GM23338 (cell line): ENCODE measurements around the gene RTN4RL1. TPM values are rescaled to one million over a fixed set of nuclear protein-coding genes. Genes with fewer than 3 reads are reported as not detected.
A peak's percentile ranks its signal among the peaks of the same experiment; 100 is the strongest.

ENCODE experiments used
- ATAC-seq: fragments of 200-7000 bp; cut with Tn5 transposase; 3 replicates; pipeline ENCODE4 v1.9.1; 2020
- DNase-seq: peaks from one replicate; pipeline ENCODE4 v3.0.0-alpha.2; 2015; ENCODE audit warnings: low spot score
- H2AFZ ChIP-seq: fragments of 200-600 bp; sonication (generic); 2 replicates; pipeline ENCODE4 v1.8.0; 2016; ENCODE audit warnings: antibody characterized with exemption, mild to moderate bottlenecking, moderate library complexity
- H3F3A ChIP-seq: fragments of 200-600 bp; sonication (generic); replicated peaks from 2 replicates; pipeline ENCODE4 v1.8.0; 2017; ENCODE audit warnings: antibody characterized with exemption, mixed run types, low read depth
- H3K27ac ChIP-seq: fragments of 200-600 bp; sonication (generic); 2 replicates; pipeline ENCODE4 v1.6.1; 2016; ENCODE audit warnings: low read depth
- H3K27me3 ChIP-seq: fragments of 200-600 bp; sonication (generic); 2 replicates; pipeline ENCODE4 v1.8.0; 2016; ENCODE audit warnings: mild to moderate bottlenecking, mixed run types, moderate library complexity; ENCODE audit not compliant: insufficient read depth
- H3K36me3 ChIP-seq: fragments of 200-600 bp; sonication (generic); 2 replicates; pipeline ENCODE4 v1.8.0; 2016; ENCODE audit warnings: mild to moderate bottlenecking; ENCODE audit not compliant: insufficient read depth
- H3K4me1 ChIP-seq: fragments of 200-600 bp; sonication (generic); 2 replicates; pipeline ENCODE4 v1.8.0; 2016; ENCODE audit warnings: mild to moderate bottlenecking, moderate library complexity; ENCODE audit not compliant: insufficient read depth
- H3K4me2 ChIP-seq: fragments of 200-600 bp; sonication (generic); 2 replicates; pipeline ENCODE4 v1.7.1; 2017; ENCODE audit warnings: mixed run types
- H3K4me3 ChIP-seq: fragments of 200-600 bp; sonication (generic); 2 replicates; pipeline ENCODE4 v1.6.1; 2016; ENCODE audit warnings: mixed run types
- H3K79me2 ChIP-seq: fragments of 200-600 bp; sonication (generic); replicated peaks from 2 replicates; pipeline ENCODE4 v1.8.0; 2017; ENCODE audit warnings: mild to moderate bottlenecking; ENCODE audit not compliant: insufficient read depth
- H3K9me2 ChIP-seq: fragments of 200-600 bp; sonication (generic); 2 replicates; pipeline ENCODE4 v1.8.0; 2017; ENCODE audit not compliant: insufficient read depth
- H4K20me1 ChIP-seq: fragments of 200-600 bp; sonication (generic); replicated peaks from 2 replicates; pipeline ENCODE4 v1.8.0; 2017; ENCODE audit warnings: mild to moderate bottlenecking; ENCODE audit not compliant: insufficient read depth
- H3K27ac Mint-ChIP-seq: 2 replicates; pipeline ENCODE4 v1.8.0; 2020; ENCODE audit warnings: inconsistent platforms, mild to moderate bottlenecking, moderate library complexity, mixed read lengths
- H3K27me3 Mint-ChIP-seq: 3 replicates; pipeline ENCODE4 v1.8.0; 2022; ENCODE audit warnings: low read depth, mild to moderate bottlenecking, moderate library complexity, mixed read lengths, inconsistent platforms; ENCODE audit not compliant: insufficient read depth, poor library complexity
- H3K36me3 Mint-ChIP-seq: 3 replicates; pipeline ENCODE4 v1.8.0; 2021; ENCODE audit warnings: low read depth, mild to moderate bottlenecking, inconsistent platforms, moderate library complexity, mixed read lengths
- H3K4me1 Mint-ChIP-seq: 3 replicates; pipeline ENCODE4 v1.8.0; 2020; ENCODE audit warnings: mild to moderate bottlenecking, inconsistent platforms, mixed read lengths
- H3K4me3 Mint-ChIP-seq: 3 replicates; pipeline ENCODE4 v1.8.0; 2021; ENCODE audit warnings: moderate library complexity, mild to moderate bottlenecking, inconsistent platforms, mixed read lengths
- H3K9me3 Mint-ChIP-seq: 3 replicates; pipeline ENCODE4 v1.8.0; 2020; ENCODE audit warnings: moderate library complexity, mild to moderate bottlenecking, inconsistent platforms, mixed read lengths
- EZH2 ChIP-seq: fragments of 200-600 bp; sonication (generic); IDR thresholded peaks from one replicate; pipeline ENCODE4 v1.8.0; 2017; ENCODE audit warnings: antibody characterized with exemption, mild to moderate bottlenecking, low read depth; ENCODE audit not compliant: unreplicated experiment
- EZH2phosphoT487 ChIP-seq: fragments of 200-600 bp; sonication (generic); IDR thresholded peaks from one replicate; pipeline ENCODE4 v1.8.1; 2018; ENCODE audit warnings: antibody characterized with exemption; ENCODE audit not compliant: unreplicated experiment
- JUNB ChIP-seq: IDR thresholded peaks from one replicate; pipeline ENCODE4 v1.6.1; 2016; ENCODE audit warnings: antibody characterized with exemption; ENCODE audit not compliant: unreplicated experiment
- NANOG ChIP-seq: IDR thresholded peaks from 2 replicates; pipeline ENCODE4 v1.6.1; 2016; ENCODE audit warnings: antibody characterized with exemption, borderline replicate concordance
- POLR2AphosphoS5 ChIP-seq: IDR thresholded peaks from 2 replicates; pipeline ENCODE4 v1.6.1; 2016; ENCODE audit warnings: antibody characterized with exemption, low read depth
- ZNF114 ChIP-seq: fragments of 250-450 bp; sonication (Bioruptor Pico); IDR thresholded peaks from 2 replicates; pipeline ENCODE4 v1.5.0; 2020; ENCODE audit warnings: mild to moderate bottlenecking, moderate library complexity
- ZNF331 ChIP-seq: fragments of 250-450 bp; sonication (Bioruptor Pico); IDR thresholded peaks from 2 replicates; pipeline ENCODE4 v1.5.0; 2020; ENCODE audit warnings: low read depth, mild to moderate bottlenecking, moderate library complexity
- polyA plus RNA-seq: library from polyadenylated mRNA; unstranded; fragments of >200 nt; fragmentation: Nextera tagmentation; extraction: Ambion mirVana; gene quantifications from 2 replicates; pipeline ENCODE4 v1.2.1, GENCODE V29; 2016
- total RNA-seq: library from RNA; depleted of rRNA; stranded (reverse); fragments of >200 nt; shearing (Covaris generic); gene quantifications from 2 replicates; pipeline ENCODE4 v1.2.3, GENCODE V29; 2014
- TF ChIP-seq, protein P1 (sequence below): IDR thresholded peaks from 2 replicates; pipeline ENCODE4 v1.6.1; 2016; ENCODE audit warnings: antibody characterized with exemption
- TF ChIP-seq, protein P2 (sequence below), 2 experiments: fragments of 200-600 bp in 1 of 2; sonication (generic) in 1 of 2; conservative IDR thresholded peaks; 2 replicates each; pipeline versions ENCODE4 v1.5.1 to v1.6.1; 2016 to 2017; ENCODE audit warnings: antibody characterized with exemption in 2 of 2, low read depth in 2 of 2, mild to moderate bottlenecking in 2 of 2, moderate library complexity in 1 of 2
- TF ChIP-seq, protein P3 (sequence below): IDR thresholded peaks from one replicate; pipeline ENCODE4 v1.6.1; 2018; ENCODE audit warnings: antibody characterized with exemption; ENCODE audit not compliant: unreplicated experiment

RTN4RL1 gene
- total and polyA plus RNA-seq, 2 experiments from 2014 or later = 0.17 TPM; not detected in 1

DNA sequence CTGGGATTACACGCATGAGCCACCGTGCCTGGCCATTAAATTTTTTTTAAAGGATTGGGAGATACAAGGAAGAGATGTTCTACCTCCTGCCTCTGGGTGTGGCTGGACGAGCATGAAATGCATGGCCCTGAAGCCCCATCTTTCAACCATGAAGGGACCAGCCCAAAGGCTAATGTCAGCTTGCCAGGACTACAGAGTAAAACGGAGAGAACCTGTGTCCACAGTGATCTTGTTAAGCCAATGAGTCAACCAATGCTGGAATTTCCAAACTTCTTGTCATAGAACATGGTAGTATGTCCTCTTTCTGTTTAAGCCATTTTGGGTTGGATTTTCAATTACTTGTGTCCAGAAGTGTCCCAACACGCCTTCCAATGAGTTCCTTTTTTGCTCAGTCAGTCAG is 71.3 kb downstream of the RTN4RL1 start:
- Histone ChIP-seq H2AFZ (no peak overlapping the region), H3K27me3 (no peaks in the 10 kb centered on the region), H3K4me3 (no peak overlapping the region), H3K27ac (no peak overlapping the region), H4K20me1 (no peaks in the 10 kb centered on the region), H3K36me3 (no peaks in the 10 kb centered on the region), H3K79me2 (no peaks in the 10 kb centered on the region), H3F3A (no peaks in the 10 kb centered on the region), H3K4me1 (no peaks in the 10 kb centered on the region), H3K4me2 (no peak overlapping the region), H3K9me2 (no peaks in the 10 kb centered on the region)
- ATAC-seq = no peak
- Mint-ChIP-seq H3K36me3 (no peaks in the 10 kb centered on the region), H3K27ac (no peak overlapping the region), H3K9me3 (no peaks in the 10 kb centered on the region; the same call in 2 of the 3 replicates), H3K4me3 (no peak overlapping the region), H3K27me3 (peaks cover 23% of the 10 kb centered on the region), H3K4me1 (peaks cover 5% of the 10 kb centered on the region; the same call in 1 of the 3 replicates)
- DNase-seq = no peak
- TF ChIP-seq, protein P1, sequence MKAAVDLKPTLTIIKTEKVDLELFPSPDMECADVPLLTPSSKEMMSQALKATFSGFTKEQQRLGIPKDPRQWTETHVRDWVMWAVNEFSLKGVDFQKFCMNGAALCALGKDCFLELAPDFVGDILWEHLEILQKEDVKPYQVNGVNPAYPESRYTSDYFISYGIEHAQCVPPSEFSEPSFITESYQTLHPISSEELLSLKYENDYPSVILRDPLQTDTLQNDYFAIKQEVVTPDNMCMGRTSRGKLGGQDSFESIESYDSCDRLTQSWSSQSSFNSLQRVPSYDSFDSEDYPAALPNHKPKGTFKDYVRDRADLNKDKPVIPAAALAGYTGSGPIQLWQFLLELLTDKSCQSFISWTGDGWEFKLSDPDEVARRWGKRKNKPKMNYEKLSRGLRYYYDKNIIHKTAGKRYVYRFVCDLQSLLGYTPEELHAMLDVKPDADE = no peak
- TF ChIP-seq EZH2phosphoT487 (no peak), NANOG (no peak)

DNA sequence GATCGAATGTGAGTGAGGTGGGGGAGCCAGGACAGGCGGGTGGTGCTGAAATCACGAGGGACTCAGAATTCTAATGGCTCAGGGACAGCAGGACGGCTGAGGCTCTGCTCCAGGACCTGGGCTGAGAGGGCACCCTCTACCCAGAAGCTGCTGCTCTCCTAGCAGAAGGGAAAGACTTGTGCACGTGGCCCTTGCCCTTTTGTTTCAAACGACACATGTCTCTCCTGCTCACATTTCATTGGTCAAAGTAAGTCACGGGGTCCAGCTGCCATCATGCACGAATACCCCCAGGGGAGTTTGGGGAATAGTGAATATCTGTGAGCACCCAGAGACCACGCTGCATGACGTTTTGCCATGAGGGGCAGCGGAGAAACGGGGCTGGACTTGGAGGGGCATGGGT is 73.2 kb downstream of the RTN4RL1 start:
- no peak overlapping the region for H3K4me3 Mint-ChIP-seq
- H3K36me3 ChIP-seq = no peaks in the 10 kb centered on the region
- peaks cover 22% of the 10 kb centered on the region for H3K27me3 Mint-ChIP-seq
- no peak overlapping the region for H3K4me2 ChIP-seq
- H3K4me1 ChIP-seq = no peaks in the 10 kb centered on the region
- H3K27ac ChIP-seq = no peak overlapping the region
- H3K9me3 Mint-ChIP-seq = no peaks in the 10 kb centered on the region; the same call in 2 of the 3 replicates
- no peaks in the 10 kb centered on the region for H3F3A ChIP-seq
- peaks cover 5% of the 10 kb centered on the region; the same call in 1 of the 3 replicates for H3K4me1 Mint-ChIP-seq
- ATAC-seq = no peak
- H4K20me1 ChIP-seq = no peaks in the 10 kb centered on the region
- H2AFZ ChIP-seq = 0 out of 2 replicates have a peak overlapping the region, but pooled peaks have one; percentile 69
- no peaks in the 10 kb centered on the region for H3K9me2 ChIP-seq
- H3K4me3 ChIP-seq = no peak overlapping the region
- no peaks in the 10 kb centered on the region for H3K27me3 ChIP-seq
- H3K27ac Mint-ChIP-seq = no peak overlapping the region
- no peaks in the 10 kb centered on the region for H3K79me2 ChIP-seq
- no peak for DNase-seq
- H3K36me3 Mint-ChIP-seq = no peaks in the 10 kb centered on the region
- TF ChIP-seq ZNF114 (CRISPR knock-in tag) (no peak), NANOG (no peak), EZH2 (no peak), ZNF331 (CRISPR knock-in tag) (no peak), JUNB (no peak), POLR2AphosphoS5 (no peak)
- TF ChIP-seq, protein P2, sequence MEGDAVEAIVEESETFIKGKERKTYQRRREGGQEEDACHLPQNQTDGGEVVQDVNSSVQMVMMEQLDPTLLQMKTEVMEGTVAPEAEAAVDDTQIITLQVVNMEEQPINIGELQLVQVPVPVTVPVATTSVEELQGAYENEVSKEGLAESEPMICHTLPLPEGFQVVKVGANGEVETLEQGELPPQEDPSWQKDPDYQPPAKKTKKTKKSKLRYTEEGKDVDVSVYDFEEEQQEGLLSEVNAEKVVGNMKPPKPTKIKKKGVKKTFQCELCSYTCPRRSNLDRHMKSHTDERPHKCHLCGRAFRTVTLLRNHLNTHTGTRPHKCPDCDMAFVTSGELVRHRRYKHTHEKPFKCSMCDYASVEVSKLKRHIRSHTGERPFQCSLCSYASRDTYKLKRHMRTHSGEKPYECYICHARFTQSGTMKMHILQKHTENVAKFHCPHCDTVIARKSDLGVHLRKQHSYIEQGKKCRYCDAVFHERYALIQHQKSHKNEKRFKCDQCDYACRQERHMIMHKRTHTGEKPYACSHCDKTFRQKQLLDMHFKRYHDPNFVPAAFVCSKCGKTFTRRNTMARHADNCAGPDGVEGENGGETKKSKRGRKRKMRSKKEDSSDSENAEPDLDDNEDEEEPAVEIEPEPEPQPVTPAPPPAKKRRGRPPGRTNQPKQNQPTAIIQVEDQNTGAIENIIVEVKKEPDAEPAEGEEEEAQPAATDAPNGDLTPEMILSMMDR (conservative IDR thresholded peaks at IDR 0.05; ENCODE audit: low read depth in 2 of 2) = no peak
- TF ChIP-seq, protein P3, sequence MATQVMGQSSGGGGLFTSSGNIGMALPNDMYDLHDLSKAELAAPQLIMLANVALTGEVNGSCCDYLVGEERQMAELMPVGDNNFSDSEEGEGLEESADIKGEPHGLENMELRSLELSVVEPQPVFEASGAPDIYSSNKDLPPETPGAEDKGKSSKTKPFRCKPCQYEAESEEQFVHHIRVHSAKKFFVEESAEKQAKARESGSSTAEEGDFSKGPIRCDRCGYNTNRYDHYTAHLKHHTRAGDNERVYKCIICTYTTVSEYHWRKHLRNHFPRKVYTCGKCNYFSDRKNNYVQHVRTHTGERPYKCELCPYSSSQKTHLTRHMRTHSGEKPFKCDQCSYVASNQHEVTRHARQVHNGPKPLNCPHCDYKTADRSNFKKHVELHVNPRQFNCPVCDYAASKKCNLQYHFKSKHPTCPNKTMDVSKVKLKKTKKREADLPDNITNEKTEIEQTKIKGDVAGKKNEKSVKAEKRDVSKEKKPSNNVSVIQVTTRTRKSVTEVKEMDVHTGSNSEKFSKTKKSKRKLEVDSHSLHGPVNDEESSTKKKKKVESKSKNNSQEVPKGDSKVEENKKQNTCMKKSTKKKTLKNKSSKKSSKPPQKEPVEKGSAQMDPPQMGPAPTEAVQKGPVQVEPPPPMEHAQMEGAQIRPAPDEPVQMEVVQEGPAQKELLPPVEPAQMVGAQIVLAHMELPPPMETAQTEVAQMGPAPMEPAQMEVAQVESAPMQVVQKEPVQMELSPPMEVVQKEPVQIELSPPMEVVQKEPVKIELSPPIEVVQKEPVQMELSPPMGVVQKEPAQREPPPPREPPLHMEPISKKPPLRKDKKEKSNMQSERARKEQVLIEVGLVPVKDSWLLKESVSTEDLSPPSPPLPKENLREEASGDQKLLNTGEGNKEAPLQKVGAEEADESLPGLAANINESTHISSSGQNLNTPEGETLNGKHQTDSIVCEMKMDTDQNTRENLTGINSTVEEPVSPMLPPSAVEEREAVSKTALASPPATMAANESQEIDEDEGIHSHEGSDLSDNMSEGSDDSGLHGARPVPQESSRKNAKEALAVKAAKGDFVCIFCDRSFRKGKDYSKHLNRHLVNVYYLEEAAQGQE = no peak
- TF ChIP-seq, protein P1 = no peak
